ENCODE results near the gene SLC48A1. TPM values are rescaled to one million over a fixed set of nuclear protein-coding genes. Genes with fewer than 3 reads are reported as not detected.
"Not testable (repeated sequence)": the region's sequence is repeated elsewhere in the genome, so short reads cannot be mapped to it uniquely, and the experiment has no call there.

The SLC48A1 gene
- polyA plus RNA-seq, 4 donors = 16.7 to 67.4 (median 52.2) TPM

DNA sequence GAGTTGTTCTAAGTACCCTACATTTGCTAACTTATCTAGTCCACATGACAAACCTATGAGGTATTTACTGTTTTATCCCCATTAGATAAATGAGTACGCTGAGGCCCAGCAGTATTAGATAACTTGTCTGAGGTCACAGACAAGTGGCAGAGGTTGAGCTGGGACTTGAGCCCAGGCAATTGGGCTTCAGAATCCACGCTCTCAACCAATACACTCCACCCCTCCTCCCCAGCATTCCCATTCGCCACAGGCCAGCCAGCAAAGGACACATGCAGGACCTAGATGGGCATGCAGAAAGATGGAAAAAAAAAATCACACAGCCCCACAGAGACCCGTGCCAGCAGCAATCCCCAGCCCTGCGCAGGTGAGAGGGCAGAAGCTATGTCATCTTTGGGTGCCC, 34.3 kb downstream of the SLC48A1 start:
- DNase-seq (ENCODE audit: low read depth in 4 of 4, low spot score in 3 of 4) = no peak

DNA sequence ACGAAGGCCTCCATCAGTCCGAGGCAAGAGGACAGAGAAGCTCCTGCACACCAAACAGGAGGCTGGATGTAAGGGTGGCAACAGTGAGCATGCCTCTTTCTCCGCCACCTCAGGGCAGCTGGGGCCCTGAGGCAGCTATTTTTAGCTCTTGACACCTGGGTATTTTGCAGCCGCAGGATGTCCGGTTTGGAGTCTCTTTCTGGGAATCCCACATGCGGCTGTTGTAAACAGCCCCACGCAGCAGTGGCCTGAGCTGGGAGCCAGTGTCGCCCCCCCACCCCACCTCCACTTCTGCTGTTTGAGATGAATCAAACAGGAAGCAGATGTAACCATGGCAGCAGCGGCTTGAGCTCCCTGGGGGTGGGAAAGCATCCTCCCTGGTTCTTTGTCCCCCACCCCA, 35.0 kb downstream of the SLC48A1 start:
- no peak for DNase-seq (ENCODE audit: low read depth in 4 of 4, low spot score in 3 of 4)

DNA sequence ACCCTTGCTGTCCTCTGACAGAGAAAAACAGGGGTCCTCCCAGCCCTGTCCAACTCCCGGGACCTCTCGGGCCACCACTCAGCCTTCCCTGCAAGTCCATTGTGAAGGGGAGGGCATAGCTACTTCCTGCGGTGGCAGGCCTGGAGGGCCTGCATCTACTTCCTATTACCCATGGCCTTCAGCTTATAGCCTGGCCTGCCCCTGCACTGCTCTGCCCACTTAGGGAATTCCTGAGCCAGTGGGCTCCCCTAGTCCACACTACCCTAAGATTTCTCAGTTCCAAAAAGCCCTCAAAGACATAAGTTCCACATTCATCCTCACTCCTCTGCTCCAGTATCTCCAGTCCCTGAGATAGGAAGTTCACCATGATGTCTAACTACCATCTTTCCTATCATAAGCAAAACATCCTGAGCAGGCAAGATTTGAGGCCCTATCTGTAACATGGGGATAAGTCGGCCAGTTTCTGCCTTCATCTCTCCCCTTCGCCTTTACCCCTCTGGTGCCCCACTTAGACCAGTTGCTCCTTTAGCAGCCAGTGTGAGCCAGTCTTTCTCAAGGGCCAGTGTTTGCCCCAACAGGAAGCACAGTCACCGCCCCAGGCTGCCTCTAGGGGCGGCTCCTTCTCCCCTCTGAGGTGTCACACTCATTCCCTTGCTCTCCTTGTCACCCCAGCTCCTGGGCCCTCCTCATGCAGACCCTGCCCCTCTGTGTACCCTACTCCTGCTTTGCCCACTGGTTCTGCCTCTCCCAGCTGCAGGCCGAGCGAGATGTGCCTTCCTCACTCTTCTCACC, 35.7 kb downstream of the SLC48A1 start:
- DNase-seq (ENCODE audit: low read depth in 4 of 4, low spot score in 3 of 4) = no peak

DNA sequence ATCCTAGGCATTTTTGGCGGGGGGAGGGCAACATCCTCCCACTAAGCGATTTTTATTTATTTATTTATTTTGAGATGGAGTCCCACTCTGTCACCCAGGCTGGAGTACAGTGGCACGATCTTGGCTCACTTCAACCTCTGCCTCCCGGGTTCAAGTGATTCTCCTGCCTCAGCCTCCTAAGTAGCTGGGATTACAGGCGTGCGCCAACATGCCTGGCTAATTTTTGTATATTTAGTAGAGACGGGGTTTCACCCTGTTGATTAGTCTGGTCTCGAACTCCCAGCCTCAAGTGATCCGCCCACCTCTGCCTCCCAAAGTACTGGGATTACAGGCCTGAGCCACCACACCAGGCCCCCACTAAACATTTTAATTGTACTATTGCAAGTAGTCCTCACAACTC, 36.5 kb downstream of the SLC48A1 start:
- not testable (repeated sequence) for DNase-seq (ENCODE audit: low read depth in 4 of 4, low spot score in 3 of 4)

DNA sequence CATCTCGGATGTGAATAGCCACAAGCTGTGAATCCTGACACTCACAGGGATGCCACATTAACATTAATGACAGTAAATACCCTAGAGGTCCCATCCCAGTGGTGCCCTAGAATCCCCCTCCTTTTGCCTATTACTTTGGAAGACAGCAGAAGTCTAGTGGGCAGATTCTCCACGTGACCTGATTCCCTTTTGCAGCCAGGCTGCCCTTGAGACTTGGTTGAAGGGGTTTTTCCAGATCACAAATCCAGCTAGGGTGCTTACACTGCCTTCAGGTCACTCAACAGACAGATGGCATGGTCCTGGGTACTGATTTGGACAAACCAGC, 38.0 kb downstream of the SLC48A1 start:
- no peak for DNase-seq (ENCODE audit: low read depth in 4 of 4, low spot score in 3 of 4)

DNA sequence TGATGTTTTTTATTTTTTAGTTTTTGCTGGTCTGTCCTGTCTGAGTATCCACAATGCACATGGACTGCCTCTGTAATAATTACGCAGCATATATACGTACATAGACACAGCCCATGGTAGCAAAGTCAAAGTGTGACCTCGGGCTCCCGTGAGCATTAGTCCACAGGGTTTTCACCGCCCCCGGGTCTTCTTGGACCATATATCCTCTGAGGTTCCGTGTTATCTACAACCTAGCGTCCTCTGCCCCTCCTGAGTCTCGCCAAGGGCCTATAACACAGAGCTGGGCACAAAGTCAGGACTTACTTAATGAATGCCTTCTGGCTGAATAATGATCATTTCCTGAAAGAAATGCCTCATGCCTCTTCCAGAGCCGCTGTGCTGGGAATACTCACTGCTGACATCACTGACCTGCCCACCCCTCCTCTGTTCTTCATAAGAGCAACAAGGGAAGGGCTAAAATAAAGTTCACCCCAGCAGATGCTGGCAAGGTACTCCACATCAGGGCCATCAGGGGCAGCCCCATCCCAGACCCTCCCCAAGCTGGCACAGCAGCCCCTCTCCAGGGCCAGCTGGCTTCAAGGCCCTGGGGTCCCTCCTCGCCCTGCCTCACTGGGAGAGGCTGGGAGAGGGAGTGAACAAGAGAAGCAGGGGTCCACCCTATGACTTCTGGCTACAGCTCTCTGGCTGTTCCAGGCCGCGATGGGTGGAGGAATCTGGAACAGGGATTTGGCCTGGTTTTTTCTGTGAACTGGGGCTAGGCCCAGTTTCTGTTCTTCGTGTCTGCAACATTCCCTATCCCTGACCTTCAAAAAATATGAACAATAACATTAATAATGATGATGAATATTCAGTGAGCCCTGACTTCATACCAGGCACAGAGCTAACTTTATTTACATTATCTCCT, 38.8 kb downstream of the SLC48A1 start:
- DNase-seq (ENCODE audit: low read depth in 4 of 4, low spot score in 3 of 4) = no peak

DNA sequence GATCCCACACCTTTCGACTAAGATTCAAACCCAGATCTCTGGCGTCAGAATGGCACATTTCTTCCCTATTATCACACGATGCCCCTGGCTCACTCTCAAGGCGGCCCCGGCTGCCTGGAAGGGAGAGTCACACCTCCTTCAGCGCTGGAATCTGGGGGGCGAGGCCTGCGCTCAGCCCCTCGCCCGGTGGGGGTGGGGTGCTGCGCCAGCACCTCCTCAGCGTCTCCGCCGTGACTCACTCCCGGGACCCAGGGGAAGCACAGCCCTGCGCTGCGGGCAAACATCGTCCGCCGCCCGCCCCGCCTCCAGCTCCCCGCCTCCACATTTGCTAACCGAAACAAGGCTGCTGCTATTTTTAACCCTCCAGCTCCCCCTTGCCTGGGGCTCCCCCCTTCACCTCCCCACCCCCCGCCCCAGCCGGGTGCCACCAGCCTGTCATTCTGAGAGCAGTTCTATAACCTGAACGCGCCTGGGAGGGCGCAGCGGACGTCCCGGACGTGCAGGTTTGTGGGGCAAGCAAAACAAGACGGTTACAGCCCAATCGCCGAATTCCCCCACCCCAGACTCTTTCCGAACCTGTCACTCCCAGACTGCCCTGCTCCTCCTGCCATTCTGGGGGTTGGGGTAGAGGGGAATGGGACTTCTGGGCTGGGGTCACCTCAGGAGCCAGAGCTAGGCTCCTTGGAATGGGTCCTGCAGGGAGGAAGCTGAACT, 39.9 kb downstream of the SLC48A1 start:
- DNase-seq (ENCODE audit: low read depth in 4 of 4, low spot score in 3 of 4) = no peak

DNA sequence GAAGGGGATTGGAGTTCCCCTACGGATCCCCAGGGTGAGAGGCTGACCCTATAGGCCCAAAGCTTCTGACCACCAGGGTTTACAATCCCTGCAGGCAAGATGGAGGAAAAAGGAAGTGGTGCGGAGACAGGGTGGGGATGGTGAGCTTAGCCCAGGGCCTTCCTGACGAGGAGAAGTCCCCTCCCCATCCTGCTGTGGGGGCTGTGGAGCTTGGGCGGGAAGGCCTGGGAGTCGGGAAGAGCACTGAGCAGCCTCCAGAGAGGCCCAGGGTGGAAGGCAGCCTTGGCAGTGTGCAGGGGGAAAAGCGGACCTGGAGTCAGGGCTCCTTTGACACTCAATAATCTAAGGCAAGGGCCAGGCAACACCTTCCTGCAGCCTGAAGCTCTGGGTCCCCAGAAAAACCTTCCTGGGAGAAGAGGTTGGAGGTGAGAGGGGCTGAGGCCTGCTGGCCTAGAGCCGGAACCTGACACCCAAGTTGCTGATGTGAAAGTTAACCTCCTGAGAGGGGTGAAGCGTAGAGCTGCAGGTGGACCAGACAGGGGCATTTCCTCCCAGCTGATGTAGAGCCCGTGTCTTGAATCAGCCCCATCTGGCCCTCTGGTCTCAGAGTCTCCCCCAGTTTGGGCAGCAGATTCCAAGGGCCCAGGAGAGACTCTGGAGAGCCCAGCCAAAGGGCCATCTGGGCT, 40.6 kb downstream of the SLC48A1 start:
- no peak for DNase-seq (ENCODE audit: low read depth in 4 of 4, low spot score in 3 of 4)

DNA sequence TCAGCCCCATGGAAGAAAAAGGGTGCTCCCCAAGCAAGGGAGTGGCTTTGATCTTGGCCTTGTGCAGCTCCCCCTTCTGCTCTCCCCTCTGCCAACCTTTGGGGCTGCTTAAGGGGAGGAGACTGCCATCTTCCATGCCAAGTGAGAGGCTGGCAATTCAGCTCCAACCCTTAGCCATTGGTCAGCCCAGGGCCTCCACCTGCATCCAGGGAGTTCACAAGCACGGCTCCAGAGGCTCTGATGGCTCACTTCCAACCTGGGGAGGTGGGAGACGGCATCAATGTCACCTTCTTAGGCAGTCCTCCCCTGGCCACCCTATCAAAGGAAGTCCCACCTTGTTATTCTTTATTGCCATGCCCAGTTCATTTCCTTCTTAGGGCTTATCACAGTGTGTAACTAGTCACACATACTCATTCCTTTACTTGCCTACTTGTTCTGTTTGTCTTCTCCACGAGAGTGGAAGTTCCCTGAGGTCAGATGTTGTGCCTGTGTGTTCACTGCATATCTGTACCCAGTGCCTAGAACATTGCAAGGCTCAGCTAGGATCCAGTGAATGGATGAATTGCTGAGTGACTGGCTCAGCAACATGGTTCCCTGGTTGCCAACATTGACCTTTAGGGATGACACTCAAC, 41.6 kb downstream of the SLC48A1 start:
- DNase-seq (ENCODE audit: low read depth in 4 of 4, low spot score in 3 of 4) = no peak

DNA sequence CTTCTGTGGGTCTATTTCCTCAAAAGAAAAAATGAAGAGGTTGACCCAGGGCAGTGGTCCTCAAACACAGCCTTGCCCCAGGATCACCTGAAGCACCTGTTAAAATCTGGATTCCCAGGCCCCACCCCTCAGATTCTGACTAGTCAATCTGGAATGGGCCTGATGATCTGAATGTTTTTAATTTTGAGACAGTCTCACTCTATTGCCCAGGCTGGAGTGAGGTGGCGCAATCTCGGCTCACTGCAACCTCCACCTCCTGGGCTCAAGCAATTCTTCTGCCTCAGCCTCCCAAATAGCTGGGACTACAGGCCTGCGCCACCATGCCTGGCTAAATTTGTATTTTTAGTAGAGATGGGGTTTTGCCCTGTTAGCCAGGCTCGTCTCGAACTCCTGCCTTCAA, 42.4 kb downstream of the SLC48A1 start:
- DNase-seq (ENCODE audit: low read depth in 4 of 4, low spot score in 3 of 4) = not testable (repeated sequence)

DNA sequence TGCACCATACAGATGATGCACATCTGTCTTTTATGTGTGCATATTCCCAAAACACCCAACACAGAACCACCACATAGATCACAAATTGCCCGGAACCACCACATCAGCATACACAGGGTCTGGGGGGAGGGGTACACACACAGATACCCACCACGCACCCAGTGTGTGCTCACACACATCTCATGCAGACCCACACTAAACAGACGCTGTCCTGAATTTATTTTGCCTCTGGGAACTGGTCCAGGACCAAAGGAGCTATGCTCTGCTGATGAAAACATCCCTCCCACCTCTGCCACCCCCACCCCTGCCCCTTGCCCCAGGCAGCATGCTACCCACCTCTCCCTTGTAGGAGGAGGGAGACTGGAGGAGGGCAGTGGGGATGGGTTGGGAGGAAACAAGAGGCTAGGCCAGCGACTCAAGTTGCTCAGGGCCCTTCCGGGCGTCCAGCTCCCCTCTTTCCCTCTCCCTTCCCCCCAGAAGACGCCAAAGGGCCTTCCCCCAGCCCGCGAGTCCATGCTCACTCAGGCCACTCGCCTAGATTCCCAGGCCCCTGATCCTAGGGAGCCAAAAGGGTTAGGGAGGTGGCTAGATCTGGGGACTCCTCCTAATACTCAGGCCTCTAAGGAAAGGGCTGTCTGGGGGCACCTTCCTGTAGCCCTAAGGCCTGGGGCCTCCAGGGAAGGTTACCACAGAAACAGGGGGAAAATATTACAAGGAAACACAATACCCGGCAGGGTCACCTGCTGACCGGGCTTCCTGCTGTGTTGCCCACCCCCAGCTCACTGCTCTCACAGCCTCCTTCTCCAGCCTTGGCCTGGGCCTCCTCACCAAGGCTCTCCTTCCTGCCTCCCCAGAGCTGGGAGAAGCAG, 43.6 kb downstream of the SLC48A1 start:
- no peak for DNase-seq (ENCODE audit: low read depth in 4 of 4, low spot score in 3 of 4)

DNA sequence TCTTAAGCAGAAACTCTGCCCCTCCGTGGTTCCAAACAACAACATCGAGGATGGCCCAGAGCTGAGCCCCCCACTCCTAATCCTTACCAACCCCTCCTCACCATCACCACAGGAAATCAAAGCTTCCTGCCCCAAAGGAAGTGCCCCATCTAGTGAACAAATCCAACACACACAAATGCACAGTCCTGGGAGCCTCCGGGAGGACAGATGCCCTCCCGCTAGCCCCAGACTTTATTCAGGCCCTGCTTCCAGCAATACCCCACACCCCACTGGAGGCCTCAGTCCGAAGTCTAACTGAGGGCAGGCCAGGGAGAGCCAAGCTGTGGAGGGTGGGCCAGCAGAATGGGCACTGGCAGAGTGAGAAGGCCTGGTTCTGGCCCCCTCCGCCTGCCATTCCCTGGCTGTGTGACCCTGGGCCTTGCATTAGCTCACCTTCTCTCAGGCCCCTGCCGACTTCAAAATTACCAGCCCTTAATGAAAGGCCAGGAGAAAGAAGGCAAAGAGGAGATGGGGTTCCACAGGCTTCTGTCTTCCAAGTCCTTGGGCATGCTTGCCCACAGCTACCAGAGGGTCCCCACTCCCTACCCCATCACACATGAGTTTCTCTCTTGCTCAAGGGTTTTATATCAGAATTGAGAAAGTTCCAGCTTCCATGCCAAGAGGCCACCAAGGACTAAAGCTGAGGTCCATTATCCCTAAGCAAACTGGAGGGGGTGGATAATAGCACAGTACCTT, 44.4 kb downstream of the SLC48A1 start:
- DNase-seq (ENCODE audit: low read depth in 4 of 4, low spot score in 3 of 4) = no peak

DNA sequence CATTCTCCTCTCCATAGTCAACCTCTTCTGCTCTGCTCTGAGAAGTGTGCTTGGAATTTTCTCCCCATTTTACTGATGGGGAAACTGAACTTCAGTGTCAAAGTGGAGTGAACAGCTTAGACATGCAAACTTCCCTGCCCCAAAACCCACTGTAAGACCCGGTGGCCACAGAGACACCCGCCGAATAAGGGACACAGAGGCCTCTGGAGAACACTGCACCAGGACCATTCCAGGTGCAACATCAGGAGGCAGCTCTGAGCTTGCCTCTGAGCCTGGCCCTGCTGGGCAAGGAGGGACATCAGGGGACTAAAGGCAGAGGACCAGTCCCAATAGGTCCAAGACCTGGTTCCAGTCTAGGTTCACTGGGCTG, 45.0 kb downstream of the SLC48A1 start:
- DNase-seq (ENCODE audit: low read depth in 4 of 4, low spot score in 3 of 4) = no peak

DNA sequence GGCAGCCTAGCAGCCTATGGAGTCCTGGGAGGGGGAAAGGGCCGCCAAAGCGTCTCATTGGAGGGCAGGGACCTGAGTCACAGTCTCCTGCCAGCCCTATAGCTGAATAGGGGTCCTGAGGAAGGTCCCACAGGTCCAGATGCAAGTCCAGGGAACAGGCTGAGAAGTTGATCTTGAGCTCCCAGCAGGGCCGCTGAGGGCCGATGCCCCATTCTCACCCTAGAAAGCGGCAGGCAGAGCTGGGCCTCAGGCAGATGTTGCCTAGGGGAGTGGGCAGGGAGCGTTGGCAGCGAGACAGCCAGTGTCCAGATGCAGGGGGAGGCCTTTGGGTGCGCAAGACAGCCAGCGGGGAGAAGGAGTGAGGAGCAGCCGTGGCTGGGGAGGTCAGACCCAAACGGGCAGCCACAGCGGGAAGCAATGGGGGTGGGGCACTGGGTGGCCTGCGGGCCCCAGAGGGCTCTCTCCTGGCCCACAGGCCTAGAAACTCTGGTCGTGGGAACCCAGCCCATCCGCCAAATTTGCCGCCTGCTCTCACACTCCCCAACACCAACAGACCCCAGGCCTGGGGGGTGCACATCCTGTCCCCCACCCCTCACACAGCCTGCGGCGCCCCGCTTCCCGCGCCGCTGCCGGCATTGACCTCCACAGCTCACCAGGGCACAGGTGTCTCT, 45.6 kb downstream of the SLC48A1 start:
- no peak for DNase-seq (ENCODE audit: low read depth in 4 of 4, low spot score in 3 of 4)

DNA sequence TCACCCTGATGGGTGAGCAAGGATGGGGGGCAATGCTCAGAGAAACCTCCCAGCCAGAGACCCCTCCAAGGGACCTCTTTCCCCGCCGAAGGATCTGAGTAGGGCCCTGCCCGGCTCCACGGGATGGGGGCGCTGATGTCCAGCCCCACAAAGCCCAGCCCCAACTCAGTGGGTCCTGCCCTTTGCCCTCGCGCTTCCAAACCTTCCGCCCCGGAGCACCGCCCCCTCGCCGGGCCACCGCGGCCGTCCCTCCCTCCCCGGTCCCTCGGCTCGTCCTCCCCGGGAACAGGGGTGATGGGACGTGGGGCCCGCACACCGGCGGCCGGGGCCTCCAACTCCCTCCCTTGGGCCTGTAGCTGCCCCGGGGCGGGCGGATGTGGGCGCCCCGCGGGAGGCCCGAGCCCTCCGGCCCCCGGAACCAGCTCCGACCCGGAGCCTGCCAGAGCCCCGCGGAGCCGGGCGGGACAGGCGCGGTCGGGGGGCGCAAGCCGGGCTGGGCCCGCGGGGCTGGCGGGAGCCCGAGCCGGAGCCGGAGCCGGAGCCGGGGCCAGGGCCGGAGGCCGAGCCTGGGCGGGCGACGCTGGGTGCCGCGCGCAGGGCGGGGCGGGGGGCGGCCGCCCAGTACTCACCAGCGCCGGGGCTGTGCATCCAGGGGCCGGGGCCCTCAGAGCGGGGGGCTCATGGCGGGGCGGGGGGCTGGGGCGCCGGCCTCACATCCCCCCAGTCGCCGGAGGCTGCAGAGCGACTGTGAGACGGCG, 46.3 kb downstream of the SLC48A1 start:
- no peak for DNase-seq (ENCODE audit: low read depth in 4 of 4, low spot score in 3 of 4)

DNA sequence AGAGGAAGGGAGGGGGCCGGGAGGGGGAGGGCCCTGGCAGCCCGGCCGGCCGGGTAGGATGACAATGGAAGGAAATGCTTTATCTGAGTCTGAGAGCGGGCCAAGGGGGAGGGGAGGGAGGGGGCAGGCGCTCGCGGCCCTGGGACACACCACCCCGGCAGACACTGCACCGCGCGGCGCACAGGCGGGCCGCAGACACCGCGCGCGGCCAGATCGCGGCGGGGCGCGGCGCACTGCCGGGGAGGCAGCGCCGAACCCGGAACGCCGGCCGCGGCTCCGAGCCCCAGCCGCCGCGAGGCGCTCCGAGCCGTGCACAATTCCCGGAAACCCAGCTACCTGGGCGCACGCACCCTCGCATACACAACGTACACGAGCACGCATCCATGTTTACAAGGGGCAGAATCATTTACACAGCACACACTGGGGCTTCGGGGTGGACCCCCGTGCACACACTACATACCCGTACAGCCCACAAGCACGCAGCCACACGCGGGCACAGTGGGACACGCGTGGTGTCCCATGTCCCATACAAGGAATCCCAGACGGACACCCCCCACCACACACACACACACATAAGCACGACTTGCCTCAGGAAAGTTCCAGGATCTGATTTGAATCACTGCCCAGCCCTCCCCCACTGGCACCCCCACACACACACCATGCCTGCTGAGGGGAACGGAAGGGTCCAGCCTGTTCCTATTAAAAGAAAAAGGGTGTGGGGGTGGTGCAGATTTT, 47.0 kb downstream of the SLC48A1 start, which contains the start of gene HDAC7:
Gene HDAC7 (minus strand): TSS at position 8 of the 735 bp plus-strand sequence. CDS start 118 bp downstream, outside the sequence.
- no peak for DNase-seq (ENCODE audit: low read depth in 4 of 4, low spot score in 3 of 4)
